Astrocyte (in vitro differentiated cells and primary cell): ENCODE measurements around the gene CLP1.

ENCODE experiments used
- CTCF ChIP-seq: IDR thresholded peaks from 2 replicates; pipeline ENCODE4 v1.5.1; 2011; ENCODE audit warnings: low read depth, mild to moderate bottlenecking, inconsistent platforms, low read length, moderate library complexity; ENCODE audit not compliant: insufficient read depth
- EZH2 ChIP-seq: IDR thresholded peaks from 2 replicates; pipeline ENCODE4 v1.6.1; 2012; ENCODE audit warnings: mild to moderate bottlenecking, low read length, inconsistent platforms; ENCODE audit not compliant: insufficient read depth

DNA sequence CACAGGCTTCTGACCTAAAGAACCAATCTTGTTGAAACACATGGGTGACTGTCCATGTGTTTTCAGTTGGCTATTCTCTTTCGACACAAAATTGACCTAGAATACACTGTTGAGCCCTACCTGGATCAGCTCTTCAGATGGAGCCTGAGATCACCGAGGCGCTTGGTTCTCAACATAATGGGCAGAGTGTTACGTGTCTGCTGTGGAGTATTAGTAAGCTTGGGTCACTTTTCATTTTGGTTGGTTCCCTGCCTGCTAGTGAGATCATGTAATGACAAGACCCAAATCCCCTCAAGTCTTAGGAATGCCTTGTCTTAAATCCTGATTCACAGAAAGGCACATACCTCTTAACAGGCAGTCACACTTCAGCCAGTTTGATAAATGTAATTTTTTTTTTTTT, 45.8 kb downstream of the CLP1 start:
- no peak for TF ChIP-seq CTCF
- TF ChIP-seq EZH2, result no peak
